Measurements from ENCODE around the gene RAVER1.

DNA sequence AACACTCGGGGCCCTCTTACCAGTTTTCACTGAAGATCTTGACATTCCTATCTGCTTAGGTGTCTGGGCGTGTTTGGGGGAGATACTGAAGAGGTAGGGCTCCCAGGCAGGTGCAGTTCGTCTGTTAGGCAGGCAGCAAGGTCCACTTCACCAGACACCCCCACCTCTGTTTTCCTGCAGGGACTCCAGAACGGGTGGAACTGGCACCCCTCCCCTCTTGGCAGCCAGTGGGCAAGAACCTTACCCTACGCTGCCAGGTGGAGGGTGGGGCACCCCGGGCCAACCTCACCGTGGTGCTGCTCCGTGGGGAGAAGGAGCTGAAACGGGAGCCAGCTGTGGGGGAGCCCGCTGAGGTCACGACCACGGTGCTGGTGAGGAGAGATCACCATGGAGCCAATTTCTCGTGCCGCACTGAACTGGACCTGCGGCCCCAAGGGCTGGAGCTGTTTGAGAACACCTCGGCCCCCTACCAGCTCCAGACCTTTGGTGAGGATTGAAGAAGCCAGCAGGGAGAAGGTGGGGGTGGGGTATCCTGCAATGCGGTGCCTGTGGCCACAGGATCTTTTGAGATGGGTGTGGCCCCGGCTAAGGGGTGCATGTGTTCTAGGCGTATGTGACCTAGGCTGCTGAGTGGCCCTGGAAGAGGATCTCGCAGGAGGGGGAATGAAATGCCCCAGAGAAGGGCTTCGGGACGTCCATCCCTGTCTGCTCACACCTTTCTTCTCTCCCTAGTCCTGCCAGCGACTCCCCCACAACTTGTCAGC is 49.8 kb downstream of the RAVER1 start:
- TF ChIP-seq, protein P1, sequence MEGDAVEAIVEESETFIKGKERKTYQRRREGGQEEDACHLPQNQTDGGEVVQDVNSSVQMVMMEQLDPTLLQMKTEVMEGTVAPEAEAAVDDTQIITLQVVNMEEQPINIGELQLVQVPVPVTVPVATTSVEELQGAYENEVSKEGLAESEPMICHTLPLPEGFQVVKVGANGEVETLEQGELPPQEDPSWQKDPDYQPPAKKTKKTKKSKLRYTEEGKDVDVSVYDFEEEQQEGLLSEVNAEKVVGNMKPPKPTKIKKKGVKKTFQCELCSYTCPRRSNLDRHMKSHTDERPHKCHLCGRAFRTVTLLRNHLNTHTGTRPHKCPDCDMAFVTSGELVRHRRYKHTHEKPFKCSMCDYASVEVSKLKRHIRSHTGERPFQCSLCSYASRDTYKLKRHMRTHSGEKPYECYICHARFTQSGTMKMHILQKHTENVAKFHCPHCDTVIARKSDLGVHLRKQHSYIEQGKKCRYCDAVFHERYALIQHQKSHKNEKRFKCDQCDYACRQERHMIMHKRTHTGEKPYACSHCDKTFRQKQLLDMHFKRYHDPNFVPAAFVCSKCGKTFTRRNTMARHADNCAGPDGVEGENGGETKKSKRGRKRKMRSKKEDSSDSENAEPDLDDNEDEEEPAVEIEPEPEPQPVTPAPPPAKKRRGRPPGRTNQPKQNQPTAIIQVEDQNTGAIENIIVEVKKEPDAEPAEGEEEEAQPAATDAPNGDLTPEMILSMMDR (IDR thresholded peaks at IDR 0.05 in 4 of 5, conservative IDR thresholded peaks at IDR 0.05 in 1 of 5), result no peak
- no peak for TF ChIP-seq POLR2A (IDR thresholded peaks at IDR 0.05)

Data from gastrocnemius medialis (tissue), 4 donors.